Cardiac fibroblast (primary cell): ENCODE data around the gene TDRD10.
"Not testable (repeated sequence)": the region's sequence is repeated elsewhere in the genome, so short reads cannot be mapped to it uniquely, and the experiment has no call there.

Experiments
- DNase-seq, 2 donors: peaks; one replicate each; pipeline versions ENCODE4 v3.0.0 to v3.0.0-alpha.2; 2010; ENCODE audit warnings: low read depth in 2 of 2
- H3K4me3 ChIP-seq, 2 donors: replicated peaks in 1 of 2; 1 replicate in 1 of 2; 2 replicates in 1 of 2; pipeline ENCODE4 v1.5.1; 2011; ENCODE audit warnings: low read depth in 2 of 2, low read length in 2 of 2, mild to moderate bottlenecking in 2 of 2, moderate library complexity in 1 of 2
- TF ChIP-seq, protein P1 (sequence below): IDR thresholded peaks from one replicate; pipeline ENCODE4 v1.5.1; 2011; ENCODE audit warnings: low read depth, mild to moderate bottlenecking, low read length, inconsistent platforms

The TDRD10 gene

GRCh38 chr1:154478639-154479038 lies 23.4 kb upstream of the TDRD10 start:
- DNase-seq: peak; percentile 49 to 64
- TF ChIP-seq, protein P1, sequence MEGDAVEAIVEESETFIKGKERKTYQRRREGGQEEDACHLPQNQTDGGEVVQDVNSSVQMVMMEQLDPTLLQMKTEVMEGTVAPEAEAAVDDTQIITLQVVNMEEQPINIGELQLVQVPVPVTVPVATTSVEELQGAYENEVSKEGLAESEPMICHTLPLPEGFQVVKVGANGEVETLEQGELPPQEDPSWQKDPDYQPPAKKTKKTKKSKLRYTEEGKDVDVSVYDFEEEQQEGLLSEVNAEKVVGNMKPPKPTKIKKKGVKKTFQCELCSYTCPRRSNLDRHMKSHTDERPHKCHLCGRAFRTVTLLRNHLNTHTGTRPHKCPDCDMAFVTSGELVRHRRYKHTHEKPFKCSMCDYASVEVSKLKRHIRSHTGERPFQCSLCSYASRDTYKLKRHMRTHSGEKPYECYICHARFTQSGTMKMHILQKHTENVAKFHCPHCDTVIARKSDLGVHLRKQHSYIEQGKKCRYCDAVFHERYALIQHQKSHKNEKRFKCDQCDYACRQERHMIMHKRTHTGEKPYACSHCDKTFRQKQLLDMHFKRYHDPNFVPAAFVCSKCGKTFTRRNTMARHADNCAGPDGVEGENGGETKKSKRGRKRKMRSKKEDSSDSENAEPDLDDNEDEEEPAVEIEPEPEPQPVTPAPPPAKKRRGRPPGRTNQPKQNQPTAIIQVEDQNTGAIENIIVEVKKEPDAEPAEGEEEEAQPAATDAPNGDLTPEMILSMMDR: no peak
- H3K4me3 ChIP-seq: no peak overlapping the region

DNA sequence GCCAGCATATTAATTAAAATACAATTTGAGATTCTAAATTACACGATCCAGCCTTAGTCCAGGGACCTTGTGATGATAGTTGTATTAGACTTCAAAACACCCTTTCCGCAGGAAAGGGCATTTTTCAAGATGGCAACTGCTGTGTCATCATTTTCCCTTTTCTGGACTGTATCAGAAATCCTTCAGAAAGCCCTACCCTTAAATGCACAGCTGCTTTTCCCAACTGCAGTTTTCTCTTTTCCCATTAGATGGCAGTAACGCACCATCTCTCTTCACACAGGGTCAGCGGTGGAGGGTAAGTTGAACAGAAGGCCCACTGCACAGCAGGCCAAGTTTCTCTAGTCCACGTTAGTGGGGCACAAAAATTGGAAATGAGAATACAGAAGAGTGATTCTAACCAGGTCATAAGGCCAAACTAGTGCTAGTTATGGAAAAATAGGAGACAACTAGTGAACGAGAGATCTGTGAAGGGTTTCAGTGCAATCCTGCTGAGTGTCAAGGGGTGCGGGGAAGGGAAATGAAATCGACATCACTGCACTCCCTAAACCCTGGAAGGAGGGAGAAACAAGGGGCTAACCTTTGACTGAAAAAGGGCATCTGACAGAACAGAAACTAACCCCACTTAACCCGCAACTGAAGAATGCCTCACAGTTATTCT lies 22.1 kb upstream of the TDRD10 start:
- no peak overlapping the region for H3K4me3 ChIP-seq
- TF ChIP-seq, protein P1: peak; percentile 90
- peak; percentile 92 for DNase-seq

- no peak overlapping the region for H3K4me3 ChIP-seq
- DNase-seq: no peak
- TF ChIP-seq, protein P1: no peak
These were observed 21.0 kb upstream of the TDRD10 start for GRCh38 chr1:154481053-154481452.

GRCh38 chr1:154483941-154484803 lies 17.8 kb upstream of the TDRD10 start:
- DNase-seq: peak; percentile 85 to 87
- TF ChIP-seq, protein P1: no peak
- H3K4me3 ChIP-seq: no peak overlapping the region

- TF ChIP-seq, protein P1: no peak
- H3K4me3 ChIP-seq: no peak overlapping the region
- DNase-seq: peak; percentile 58 to 83
These were observed 16.9 kb upstream of the TDRD10 start for GRCh38 chr1:154485106-154485505.

GRCh38 chr1:154485910-154486496 lies 16.0 kb upstream of the TDRD10 start:
- peak in 1 of 2 donors; percentile 37 for DNase-seq
- TF ChIP-seq, protein P1: no peak
- no peak overlapping the region for H3K4me3 ChIP-seq

GRCh38 chr1:154486756-154487155 lies 15.3 kb upstream of the TDRD10 start:
- H3K4me3 ChIP-seq, DNase-seq: not testable (repeated sequence)
